Measurements from ENCODE around the gene PEX11A.

The PEX11A gene

DNA sequence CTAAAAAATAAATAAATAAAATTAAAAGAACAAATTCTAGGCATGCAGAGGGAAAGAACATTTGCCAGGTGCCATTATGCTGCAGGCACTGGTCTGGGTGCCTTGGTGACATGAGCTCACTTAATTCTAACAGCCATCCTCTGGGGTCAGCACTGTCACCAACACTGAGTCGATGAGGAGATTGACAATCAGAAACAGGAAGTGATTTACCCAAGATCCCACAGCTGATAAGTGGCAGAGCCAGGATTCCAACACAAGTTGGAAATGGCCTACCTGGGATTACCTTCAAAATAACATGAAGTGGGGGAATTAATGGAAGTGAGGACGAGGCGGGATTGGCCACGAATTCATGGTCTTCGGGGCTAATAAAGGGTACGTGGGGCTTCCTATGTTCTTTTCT lies 14.9 kb downstream of the PEX11A start:
- no peak overlapping the region for H3K4me3 ChIP-seq (ENCODE audit: low read length, poor library complexity, severe bottlenecking)
- no peak overlapping the region for H3K4me2 ChIP-seq (ENCODE audit: low read depth, low read length, poor library complexity, severe bottlenecking)
- H3K9me2 ChIP-seq (replicated peaks; ENCODE audit: low read depth, low read length): no peaks in the 10 kb centered on the region
- no peak for TF ChIP-seq EZH2phosphoT487 (IDR thresholded peaks at IDR 0.05; ENCODE audit: borderline replicate concordance)
- TF ChIP-seq, protein P1, sequence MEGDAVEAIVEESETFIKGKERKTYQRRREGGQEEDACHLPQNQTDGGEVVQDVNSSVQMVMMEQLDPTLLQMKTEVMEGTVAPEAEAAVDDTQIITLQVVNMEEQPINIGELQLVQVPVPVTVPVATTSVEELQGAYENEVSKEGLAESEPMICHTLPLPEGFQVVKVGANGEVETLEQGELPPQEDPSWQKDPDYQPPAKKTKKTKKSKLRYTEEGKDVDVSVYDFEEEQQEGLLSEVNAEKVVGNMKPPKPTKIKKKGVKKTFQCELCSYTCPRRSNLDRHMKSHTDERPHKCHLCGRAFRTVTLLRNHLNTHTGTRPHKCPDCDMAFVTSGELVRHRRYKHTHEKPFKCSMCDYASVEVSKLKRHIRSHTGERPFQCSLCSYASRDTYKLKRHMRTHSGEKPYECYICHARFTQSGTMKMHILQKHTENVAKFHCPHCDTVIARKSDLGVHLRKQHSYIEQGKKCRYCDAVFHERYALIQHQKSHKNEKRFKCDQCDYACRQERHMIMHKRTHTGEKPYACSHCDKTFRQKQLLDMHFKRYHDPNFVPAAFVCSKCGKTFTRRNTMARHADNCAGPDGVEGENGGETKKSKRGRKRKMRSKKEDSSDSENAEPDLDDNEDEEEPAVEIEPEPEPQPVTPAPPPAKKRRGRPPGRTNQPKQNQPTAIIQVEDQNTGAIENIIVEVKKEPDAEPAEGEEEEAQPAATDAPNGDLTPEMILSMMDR (conservative IDR thresholded peaks at IDR 0.05; ENCODE audit: low read length): no peak
- no peaks in the 10 kb centered on the region for H3K79me2 ChIP-seq (ENCODE audit: insufficient read depth, low read length)
- H4K20me1 ChIP-seq (ENCODE audit: insufficient read depth, low read length, poor library complexity, severe bottlenecking): no peaks in the 10 kb centered on the region
- H3K4me1 ChIP-seq (ENCODE audit: insufficient read depth, low read length, poor library complexity, severe bottlenecking): peaks cover 4% of the 10 kb centered on the region
- H3F3A ChIP-seq (ENCODE audit: low read depth): no peaks in the 10 kb centered on the region
- no peaks in the 10 kb centered on the region for H3K27me3 ChIP-seq (ENCODE audit: insufficient read depth, low read length, poor library complexity, severe bottlenecking)
- no peak overlapping the region for H3K9ac ChIP-seq (ENCODE audit: low read depth, low read length, poor library complexity, severe bottlenecking)
- no peak overlapping the region for H2AFZ ChIP-seq (ENCODE audit: low read length)
- no peaks in the 10 kb centered on the region for H3K9me3 ChIP-seq (ENCODE audit: insufficient read depth, low read depth, low read length)
- no peaks in the 10 kb centered on the region for H3K36me3 ChIP-seq (ENCODE audit: insufficient read depth, low read length)

DNA sequence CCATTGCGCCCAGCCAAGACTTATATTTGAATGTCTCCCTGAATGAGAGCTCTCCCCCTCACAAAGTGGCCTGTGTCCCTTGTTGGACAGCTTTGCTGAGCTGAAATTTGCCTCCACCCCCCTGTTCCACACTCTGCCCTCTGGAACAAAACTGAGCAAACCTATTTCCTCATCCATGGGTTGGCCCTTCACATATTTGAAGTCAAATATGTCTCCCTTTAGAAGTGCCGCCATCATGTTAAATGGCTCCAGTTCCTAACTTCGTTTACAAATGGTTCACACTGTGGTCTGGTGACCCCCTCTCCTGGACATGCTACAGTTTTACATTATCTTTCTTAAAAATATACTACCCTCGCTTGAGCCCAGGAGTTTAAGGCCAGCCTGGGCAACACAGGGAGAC lies 16.0 kb downstream of the PEX11A start:
- Histone ChIP-seq H3K4me2 (ENCODE audit: low read depth, low read length, poor library complexity, severe bottlenecking) (no peak overlapping the region), H3K9me3 (ENCODE audit: insufficient read depth, low read depth, low read length) (no peaks in the 10 kb centered on the region), H3K4me1 (ENCODE audit: insufficient read depth, low read length, poor library complexity, severe bottlenecking) (peaks cover 4% of the 10 kb centered on the region), H3K9me2 (replicated peaks; ENCODE audit: low read depth, low read length) (no peaks in the 10 kb centered on the region), H3K9ac (ENCODE audit: low read depth, low read length, poor library complexity, severe bottlenecking) (no peak overlapping the region), H3K36me3 (ENCODE audit: insufficient read depth, low read length) (no peaks in the 10 kb centered on the region), H3K27me3 (ENCODE audit: insufficient read depth, low read length, poor library complexity, severe bottlenecking) (no peaks in the 10 kb centered on the region), H3K4me3 (ENCODE audit: low read length, poor library complexity, severe bottlenecking) (no peak overlapping the region), H4K20me1 (ENCODE audit: insufficient read depth, low read length, poor library complexity, severe bottlenecking) (no peaks in the 10 kb centered on the region), H2AFZ (ENCODE audit: low read length) (no peak overlapping the region), H3F3A (ENCODE audit: low read depth) (no peaks in the 10 kb centered on the region), H3K79me2 (ENCODE audit: insufficient read depth, low read length) (no peaks in the 10 kb centered on the region)
- no peak for TF ChIP-seq EZH2phosphoT487 (IDR thresholded peaks at IDR 0.05; ENCODE audit: borderline replicate concordance)
- TF ChIP-seq, protein P1 (conservative IDR thresholded peaks at IDR 0.05; ENCODE audit: low read length): no peak

DNA sequence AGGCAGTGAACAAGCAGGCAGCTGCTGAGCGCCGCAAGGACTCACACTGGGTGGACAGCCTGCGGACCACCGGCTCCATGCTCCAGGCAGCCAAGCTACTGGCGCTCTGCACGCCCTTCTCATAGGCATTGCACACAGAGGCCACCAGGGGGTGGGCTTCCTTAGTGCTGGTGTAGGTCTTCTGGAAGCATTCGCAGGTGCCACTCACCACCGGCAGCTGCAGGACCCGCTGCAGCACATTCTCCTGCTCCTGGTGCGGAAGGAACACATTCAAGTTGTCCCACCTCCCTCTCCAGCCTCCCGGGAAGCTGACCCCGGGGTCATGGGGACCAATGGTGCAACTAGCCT lies 17.4 kb downstream of the PEX11A start:
- Histone ChIP-seq H3K36me3 (ENCODE audit: insufficient read depth, low read length) (no peaks in the 10 kb centered on the region), H3F3A (ENCODE audit: low read depth) (no peaks in the 10 kb centered on the region), H3K4me1 (ENCODE audit: insufficient read depth, low read length, poor library complexity, severe bottlenecking) (peaks cover 4% of the 10 kb centered on the region), H3K9me2 (replicated peaks; ENCODE audit: low read depth, low read length) (no peaks in the 10 kb centered on the region), H3K4me2 (ENCODE audit: low read depth, low read length, poor library complexity, severe bottlenecking) (no peak overlapping the region), H3K9ac (ENCODE audit: low read depth, low read length, poor library complexity, severe bottlenecking) (no peak overlapping the region), H4K20me1 (ENCODE audit: insufficient read depth, low read length, poor library complexity, severe bottlenecking) (no peaks in the 10 kb centered on the region), H3K27me3 (ENCODE audit: insufficient read depth, low read length, poor library complexity, severe bottlenecking) (no peaks in the 10 kb centered on the region), H3K4me3 (ENCODE audit: low read length, poor library complexity, severe bottlenecking) (no peak overlapping the region), H3K79me2 (ENCODE audit: insufficient read depth, low read length) (no peaks in the 10 kb centered on the region), H2AFZ (ENCODE audit: low read length) (no peak overlapping the region), H3K9me3 (ENCODE audit: insufficient read depth, low read depth, low read length) (no peaks in the 10 kb centered on the region)
- TF ChIP-seq, protein P1 (conservative IDR thresholded peaks at IDR 0.05; ENCODE audit: low read length): peak; percentile 67
- TF ChIP-seq EZH2phosphoT487 (IDR thresholded peaks at IDR 0.05; ENCODE audit: borderline replicate concordance): no peak
